SK-N-SH treated with all-trans-retinoic acid at 6 μM for 48 hours (cell line): ENCODE results near the gene PGBD1.

Source experiments
- ATAC-seq: fragments of 200-7000 bp; cut with Tn5 transposase; 3 replicates; pipeline ENCODE4 v1.9.1; 2020; ENCODE audit warnings: mild to moderate bottlenecking, moderate library complexity
- ARNTL ChIP-seq: fragments of 450-650 bp; formaldehyde crosslinking; IDR thresholded peaks from 2 replicates; pipeline ENCODE4 v1.5.0; 2020; ENCODE audit warnings: low read depth, mild to moderate bottlenecking, moderate library complexity, borderline replicate concordance
- BACH2 ChIP-seq: fragments of 250-450 bp; sonication (Bioruptor Pico); IDR thresholded peaks from 2 replicates; pipeline ENCODE4 v1.9.0; 2021; ENCODE audit warnings: mild to moderate bottlenecking, borderline replicate concordance
- CSDC2 ChIP-seq: fragments of 250-450 bp; sonication (Bioruptor Pico); IDR thresholded peaks from 2 replicates; pipeline ENCODE4 v1.5.0; 2020; ENCODE audit warnings: mild to moderate bottlenecking, moderate library complexity
- ESRRG ChIP-seq: fragments of 250-450 bp; sonication (Bioruptor Pico); IDR thresholded peaks from 2 replicates; pipeline ENCODE4 v1.6.1; 2021; ENCODE audit warnings: mild to moderate bottlenecking
- GLIS3 ChIP-seq: fragments of 250-450 bp; sonication (Bioruptor Pico); IDR thresholded peaks from 2 replicates; pipeline ENCODE4 v1.5.0; 2020; ENCODE audit warnings: mild to moderate bottlenecking, moderate library complexity
- ISL1 ChIP-seq: fragments of 250-450 bp; sonication (Bioruptor Pico); IDR thresholded peaks from 2 replicates; pipeline ENCODE4 v2.1.2; 2022; ENCODE audit warnings: mild to moderate bottlenecking, moderate library complexity
- OSR1 ChIP-seq: fragments of 250-450 bp; sonication (Bioruptor Pico); IDR thresholded peaks from 2 replicates; pipeline ENCODE4 v1.8.0; 2022; ENCODE audit warnings: moderate library complexity, mild to moderate bottlenecking, inconsistent platforms
- PPARA ChIP-seq: fragments of 250-450 bp; sonication (Bioruptor Pico); IDR thresholded peaks from 2 replicates; pipeline ENCODE4 v1.5.0; 2020; ENCODE audit warnings: mild to moderate bottlenecking, borderline replicate concordance
- RARB ChIP-seq: fragments of 250-450 bp; sonication (Bioruptor Pico); IDR thresholded peaks from 2 replicates; pipeline ENCODE4 v1.8.0; 2021; ENCODE audit warnings: mild to moderate bottlenecking, moderate library complexity
- SNAI2 ChIP-seq: fragments of 250-450 bp; sonication (Bioruptor Pico); IDR thresholded peaks from 2 replicates; pipeline ENCODE4 v1.5.0; 2020; ENCODE audit warnings: mild to moderate bottlenecking, moderate library complexity
- TOX ChIP-seq: fragments of 250-450 bp; sonication (Bioruptor Pico); IDR thresholded peaks from 2 replicates; pipeline ENCODE4 v1.8.0; 2021; ENCODE audit warnings: mild to moderate bottlenecking, moderate library complexity, borderline replicate concordance
- ZC3H10 ChIP-seq: fragments of 250-450 bp; sonication (Bioruptor Pico); IDR thresholded peaks from 2 replicates; pipeline ENCODE4 v1.5.1; 2021; ENCODE audit warnings: mild to moderate bottlenecking, moderate library complexity
- ZFP3 ChIP-seq: fragments of 250-450 bp; sonication (Bioruptor Pico); IDR thresholded peaks from 2 replicates; pipeline ENCODE4 v1.5.0; 2020; ENCODE audit warnings: mild to moderate bottlenecking, moderate library complexity
- ZFP30 ChIP-seq: fragments of 450-650 bp; formaldehyde crosslinking; IDR thresholded peaks from 2 replicates; pipeline ENCODE4 v1.5.0; 2022; ENCODE audit warnings: mild to moderate bottlenecking, moderate library complexity
- ZNF565 ChIP-seq: fragments of 450-650 bp; formaldehyde crosslinking; conservative IDR thresholded peaks from 2 replicates; pipeline ENCODE4 v1.5.0; 2020; ENCODE audit warnings: low read depth, mild to moderate bottlenecking, moderate library complexity
- ZNF70 ChIP-seq: fragments of 450-650 bp; formaldehyde crosslinking; IDR thresholded peaks from 2 replicates; pipeline ENCODE4 v1.5.0; 2020; ENCODE audit warnings: mild to moderate bottlenecking, moderate library complexity
- ZNF8 ChIP-seq: fragments of 450-650 bp; formaldehyde crosslinking; IDR thresholded peaks from 2 replicates; pipeline ENCODE4 v1.5.0; 2020; ENCODE audit warnings: mild to moderate bottlenecking, moderate library complexity
- TF ChIP-seq, protein P1 (sequence below): fragments of 250-450 bp; sonication (Bioruptor Pico); IDR thresholded peaks from 2 replicates; pipeline ENCODE4 v1.8.0; 2021; ENCODE audit warnings: low read depth, mild to moderate bottlenecking, moderate library complexity, borderline replicate concordance
- TF ChIP-seq, protein P2 (sequence below): fragments of 250-450 bp; sonication (Bioruptor Pico); IDR thresholded peaks from 2 replicates; pipeline ENCODE4 v1.5.1; 2021; ENCODE audit warnings: mild to moderate bottlenecking, moderate library complexity
- TF ChIP-seq, protein P3 (sequence below): fragments of 250-450 bp; sonication (Bioruptor Pico); IDR thresholded peaks from 2 replicates; pipeline ENCODE4 v1.5.0; 2020; ENCODE audit warnings: mild to moderate bottlenecking, moderate library complexity
- TF ChIP-seq, protein P4 (sequence below): fragments of 250-450 bp; sonication (Bioruptor Pico); IDR thresholded peaks from 2 replicates; pipeline ENCODE4 v1.5.1; 2020; ENCODE audit warnings: low read depth, mild to moderate bottlenecking, moderate library complexity
- TF ChIP-seq, protein P5 (sequence below): fragments of 250-450 bp; sonication (Bioruptor Pico); IDR thresholded peaks from 2 replicates; pipeline ENCODE4 v1.8.0; 2020; ENCODE audit warnings: mild to moderate bottlenecking, moderate library complexity, borderline replicate concordance

PGBD1 gene

DNA sequence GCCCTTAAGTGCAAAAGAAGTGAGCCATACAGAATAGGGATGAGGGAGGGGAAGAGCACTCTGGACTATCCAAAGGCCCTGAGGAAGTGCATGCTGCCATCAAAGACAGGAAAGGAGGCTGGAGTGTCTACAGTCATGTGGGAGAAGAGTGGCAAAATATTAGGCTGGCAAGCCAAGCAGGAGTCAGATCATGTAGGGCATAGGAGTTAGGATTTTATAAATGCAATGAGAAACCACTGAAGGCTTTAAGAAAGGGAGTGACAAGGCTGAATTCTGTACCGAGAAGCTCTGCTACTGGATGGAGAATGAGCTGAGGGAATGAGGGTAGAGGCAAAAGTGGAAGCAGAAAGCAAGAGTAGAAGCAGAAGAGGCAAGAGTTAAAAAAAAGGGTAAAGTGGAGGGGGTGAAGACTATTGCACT is 52.2 kb downstream of the PGBD1 start:
- TF ChIP-seq TOX (CRISPR knock-in tag) = no peak
- TF ChIP-seq ZC3H10 = no peak
- TF ChIP-seq, protein P1, sequence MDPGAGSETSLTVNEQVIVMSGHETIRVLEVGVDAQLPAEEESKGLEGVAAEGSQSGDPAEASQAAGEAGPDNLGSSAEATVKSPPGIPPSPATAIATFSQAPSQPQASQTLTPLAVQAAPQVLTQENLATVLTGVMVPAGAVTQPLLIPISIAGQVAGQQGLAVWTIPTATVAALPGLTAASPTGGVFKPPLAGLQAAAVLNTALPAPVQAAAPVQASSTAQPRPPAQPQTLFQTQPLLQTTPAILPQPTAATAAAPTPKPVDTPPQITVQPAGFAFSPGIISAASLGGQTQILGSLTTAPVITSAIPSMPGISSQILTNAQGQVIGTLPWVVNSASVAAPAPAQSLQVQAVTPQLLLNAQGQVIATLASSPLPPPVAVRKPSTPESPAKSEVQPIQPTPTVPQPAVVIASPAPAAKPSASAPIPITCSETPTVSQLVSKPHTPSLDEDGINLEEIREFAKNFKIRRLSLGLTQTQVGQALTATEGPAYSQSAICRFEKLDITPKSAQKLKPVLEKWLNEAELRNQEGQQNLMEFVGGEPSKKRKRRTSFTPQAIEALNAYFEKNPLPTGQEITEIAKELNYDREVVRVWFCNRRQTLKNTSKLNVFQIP (CRISPR knock-in tag) = no peak
- TF ChIP-seq, protein P2, sequence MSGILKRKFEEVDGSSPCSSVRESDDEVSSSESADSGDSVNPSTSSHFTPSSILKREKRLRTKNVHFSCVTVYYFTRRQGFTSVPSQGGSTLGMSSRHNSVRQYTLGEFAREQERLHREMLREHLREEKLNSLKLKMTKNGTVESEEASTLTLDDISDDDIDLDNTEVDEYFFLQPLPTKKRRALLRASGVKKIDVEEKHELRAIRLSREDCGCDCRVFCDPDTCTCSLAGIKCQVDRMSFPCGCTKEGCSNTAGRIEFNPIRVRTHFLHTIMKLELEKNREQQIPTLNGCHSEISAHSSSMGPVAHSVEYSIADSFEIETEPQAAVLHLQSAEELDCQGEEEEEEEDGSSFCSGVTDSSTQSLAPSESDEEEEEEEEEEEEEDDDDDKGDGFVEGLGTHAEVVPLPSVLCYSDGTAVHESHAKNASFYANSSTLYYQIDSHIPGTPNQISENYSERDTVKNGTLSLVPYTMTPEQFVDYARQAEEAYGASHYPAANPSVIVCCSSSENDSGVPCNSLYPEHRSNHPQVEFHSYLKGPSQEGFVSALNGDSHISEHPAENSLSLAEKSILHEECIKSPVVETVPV = no peak
- no peak for TF ChIP-seq ARNTL (CRISPR knock-in tag)
- TF ChIP-seq, protein P3, sequence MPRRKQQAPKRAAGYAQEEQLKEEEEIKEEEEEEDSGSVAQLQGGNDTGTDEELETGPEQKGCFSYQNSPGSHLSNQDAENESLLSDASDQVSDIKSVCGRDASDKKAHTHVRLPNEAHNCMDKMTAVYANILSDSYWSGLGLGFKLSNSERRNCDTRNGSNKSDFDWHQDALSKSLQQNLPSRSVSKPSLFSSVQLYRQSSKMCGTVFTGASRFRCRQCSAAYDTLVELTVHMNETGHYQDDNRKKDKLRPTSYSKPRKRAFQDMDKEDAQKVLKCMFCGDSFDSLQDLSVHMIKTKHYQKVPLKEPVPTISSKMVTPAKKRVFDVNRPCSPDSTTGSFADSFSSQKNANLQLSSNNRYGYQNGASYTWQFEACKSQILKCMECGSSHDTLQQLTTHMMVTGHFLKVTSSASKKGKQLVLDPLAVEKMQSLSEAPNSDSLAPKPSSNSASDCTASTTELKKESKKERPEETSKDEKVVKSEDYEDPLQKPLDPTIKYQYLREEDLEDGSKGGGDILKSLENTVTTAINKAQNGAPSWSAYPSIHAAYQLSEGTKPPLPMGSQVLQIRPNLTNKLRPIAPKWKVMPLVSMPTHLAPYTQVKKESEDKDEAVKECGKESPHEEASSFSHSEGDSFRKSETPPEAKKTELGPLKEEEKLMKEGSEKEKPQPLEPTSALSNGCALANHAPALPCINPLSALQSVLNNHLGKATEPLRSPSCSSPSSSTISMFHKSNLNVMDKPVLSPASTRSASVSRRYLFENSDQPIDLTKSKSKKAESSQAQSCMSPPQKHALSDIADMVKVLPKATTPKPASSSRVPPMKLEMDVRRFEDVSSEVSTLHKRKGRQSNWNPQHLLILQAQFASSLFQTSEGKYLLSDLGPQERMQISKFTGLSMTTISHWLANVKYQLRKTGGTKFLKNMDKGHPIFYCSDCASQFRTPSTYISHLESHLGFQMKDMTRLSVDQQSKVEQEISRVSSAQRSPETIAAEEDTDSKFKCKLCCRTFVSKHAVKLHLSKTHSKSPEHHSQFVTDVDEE = no peak
- TF ChIP-seq, protein P4, sequence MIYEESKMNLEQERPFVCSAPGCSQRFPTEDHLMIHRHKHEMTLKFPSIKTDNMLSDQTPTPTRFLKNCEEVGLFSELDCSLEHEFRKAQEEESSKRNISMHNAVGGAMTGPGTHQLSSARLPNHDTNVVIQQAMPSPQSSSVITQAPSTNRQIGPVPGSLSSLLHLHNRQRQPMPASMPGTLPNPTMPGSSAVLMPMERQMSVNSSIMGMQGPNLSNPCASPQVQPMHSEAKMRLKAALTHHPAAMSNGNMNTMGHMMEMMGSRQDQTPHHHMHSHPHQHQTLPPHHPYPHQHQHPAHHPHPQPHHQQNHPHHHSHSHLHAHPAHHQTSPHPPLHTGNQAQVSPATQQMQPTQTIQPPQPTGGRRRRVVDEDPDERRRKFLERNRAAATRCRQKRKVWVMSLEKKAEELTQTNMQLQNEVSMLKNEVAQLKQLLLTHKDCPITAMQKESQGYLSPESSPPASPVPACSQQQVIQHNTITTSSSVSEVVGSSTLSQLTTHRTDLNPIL = no peak
- no peak for TF ChIP-seq GLIS3
- no peak for TF ChIP-seq OSR1 (CRISPR knock-in tag)
- no peak for ATAC-seq

DNA sequence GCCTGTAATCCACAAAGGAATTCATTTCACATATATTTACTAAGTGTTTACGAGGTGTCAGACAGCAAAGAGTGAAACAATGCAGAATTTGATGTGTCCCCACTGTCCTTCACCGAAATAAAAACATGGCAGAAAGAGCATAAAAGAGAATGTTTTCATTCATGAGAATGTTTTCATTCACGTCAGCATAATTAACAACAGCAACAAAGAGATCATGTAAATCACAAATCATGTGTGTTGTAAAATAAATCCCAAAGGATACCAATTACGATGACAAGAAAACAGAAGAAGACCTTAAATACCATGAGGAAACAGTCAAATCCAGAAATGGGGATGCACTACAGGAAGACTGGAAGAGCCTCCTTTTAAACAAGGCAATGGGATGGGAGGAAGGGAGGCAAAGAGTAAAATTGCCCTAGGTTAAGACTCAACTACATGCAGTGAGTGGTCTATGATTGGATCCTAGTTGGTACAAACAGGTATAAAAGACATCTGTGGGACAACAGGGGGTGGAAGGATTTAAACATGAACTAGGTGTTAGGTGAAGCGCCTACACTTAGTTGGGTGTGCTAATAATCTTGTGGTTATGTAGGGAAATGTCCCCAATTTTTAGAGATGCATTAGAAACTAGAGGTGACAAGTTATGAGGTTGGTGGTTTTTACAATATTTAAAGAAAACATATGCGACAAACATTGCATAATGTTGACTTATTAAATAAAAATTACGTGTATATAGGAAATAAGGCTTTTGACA is 53.1 kb downstream of the PGBD1 start:
- no peak for TF ChIP-seq GLIS3
- no peak for TF ChIP-seq ISL1 (CRISPR knock-in tag)
- TF ChIP-seq ZNF565 (CRISPR knock-in tag) = no peak
- no peak for TF ChIP-seq TOX (CRISPR knock-in tag)
- TF ChIP-seq ZFP30 (CRISPR knock-in tag) = no peak
- TF ChIP-seq BACH2 (CRISPR knock-in tag) = no peak
- TF ChIP-seq PPARA (CRISPR knock-in tag) = no peak
- no peak for TF ChIP-seq RARB (CRISPR knock-in tag)
- TF ChIP-seq, protein P3 = no peak
- TF ChIP-seq, all 23 proteins: peak for 0

DNA sequence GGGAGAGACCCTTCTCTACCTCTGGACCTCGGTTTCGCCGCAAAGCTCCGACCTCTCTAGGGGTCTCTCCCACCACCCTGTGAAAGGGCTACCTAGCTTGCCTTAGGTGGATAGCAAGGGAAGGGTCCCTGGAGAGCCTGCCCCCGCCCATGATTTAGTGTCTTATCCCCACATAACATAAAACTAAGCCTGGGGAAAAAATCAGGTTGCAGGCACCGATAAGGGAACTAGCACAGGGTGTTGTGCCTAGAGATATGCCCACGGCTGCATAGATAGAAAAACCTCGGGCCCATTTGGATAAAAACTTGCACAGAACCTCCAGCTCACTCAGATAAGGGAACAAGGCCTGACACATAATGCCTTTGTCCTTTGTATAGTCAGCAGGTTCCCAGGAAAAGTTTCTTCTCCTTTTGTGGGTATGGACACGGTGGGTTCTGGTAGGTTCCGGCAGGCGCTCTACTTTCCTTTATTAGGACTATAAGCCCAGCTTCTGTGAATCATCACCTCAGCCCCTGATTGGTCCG is 53.7 kb downstream of the PGBD1 start:
- ATAC-seq = no peak
- TF ChIP-seq ESRRG (CRISPR knock-in tag) = no peak
- no peak for TF ChIP-seq ZC3H10
- TF ChIP-seq CSDC2 = no peak
- no peak for TF ChIP-seq ZNF8
- no peak for TF ChIP-seq SNAI2 (CRISPR knock-in tag)
- TF ChIP-seq, protein P5, sequence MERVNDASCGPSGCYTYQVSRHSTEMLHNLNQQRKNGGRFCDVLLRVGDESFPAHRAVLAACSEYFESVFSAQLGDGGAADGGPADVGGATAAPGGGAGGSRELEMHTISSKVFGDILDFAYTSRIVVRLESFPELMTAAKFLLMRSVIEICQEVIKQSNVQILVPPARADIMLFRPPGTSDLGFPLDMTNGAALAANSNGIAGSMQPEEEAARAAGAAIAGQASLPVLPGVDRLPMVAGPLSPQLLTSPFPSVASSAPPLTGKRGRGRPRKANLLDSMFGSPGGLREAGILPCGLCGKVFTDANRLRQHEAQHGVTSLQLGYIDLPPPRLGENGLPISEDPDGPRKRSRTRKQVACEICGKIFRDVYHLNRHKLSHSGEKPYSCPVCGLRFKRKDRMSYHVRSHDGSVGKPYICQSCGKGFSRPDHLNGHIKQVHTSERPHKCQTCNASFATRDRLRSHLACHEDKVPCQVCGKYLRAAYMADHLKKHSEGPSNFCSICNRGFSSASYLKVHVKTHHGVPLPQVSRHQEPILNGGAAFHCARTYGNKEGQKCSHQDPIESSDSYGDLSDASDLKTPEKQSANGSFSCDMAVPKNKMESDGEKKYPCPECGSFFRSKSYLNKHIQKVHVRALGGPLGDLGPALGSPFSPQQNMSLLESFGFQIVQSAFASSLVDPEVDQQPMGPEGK = no peak
- no peak for TF ChIP-seq PPARA (CRISPR knock-in tag)
- no peak for TF ChIP-seq ZFP30 (CRISPR knock-in tag)
- no peak for TF ChIP-seq ISL1 (CRISPR knock-in tag)
- TF ChIP-seq, protein P1 (CRISPR knock-in tag) = no peak
- no peak for TF ChIP-seq OSR1 (CRISPR knock-in tag)
- no peak for TF ChIP-seq ZFP3 (CRISPR knock-in tag)
- TF ChIP-seq ZNF70 (CRISPR knock-in tag) = no peak

More for the DNA sequence above, 53.1 kb downstream of the PGBD1 start:
- ATAC-seq = no peak
